Measurements from ENCODE around the gene CLEC20A.

Gene CLEC20A

DNA sequence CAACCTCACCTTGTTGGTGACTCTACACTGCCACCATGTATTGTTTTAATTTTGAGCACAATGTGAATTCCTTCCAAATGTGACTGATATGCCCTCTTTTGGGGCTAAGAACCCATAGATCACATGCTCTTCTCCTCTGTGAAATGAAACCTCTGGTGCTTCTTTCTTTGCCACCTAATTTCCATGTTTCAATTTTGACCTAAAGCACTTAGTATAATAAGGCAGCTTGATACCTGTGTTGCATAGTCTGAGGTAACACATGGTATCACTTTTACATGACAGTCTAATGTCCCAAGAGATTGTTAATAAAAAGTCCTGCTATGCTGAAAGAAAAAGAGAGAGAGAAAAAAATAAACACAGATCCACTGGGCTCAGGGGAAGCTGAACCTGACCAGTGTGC lies 24.2 kb downstream of the CLEC20A start:
- no peak for DNase-seq (ENCODE audit: low read depth, low spot score)

DNA sequence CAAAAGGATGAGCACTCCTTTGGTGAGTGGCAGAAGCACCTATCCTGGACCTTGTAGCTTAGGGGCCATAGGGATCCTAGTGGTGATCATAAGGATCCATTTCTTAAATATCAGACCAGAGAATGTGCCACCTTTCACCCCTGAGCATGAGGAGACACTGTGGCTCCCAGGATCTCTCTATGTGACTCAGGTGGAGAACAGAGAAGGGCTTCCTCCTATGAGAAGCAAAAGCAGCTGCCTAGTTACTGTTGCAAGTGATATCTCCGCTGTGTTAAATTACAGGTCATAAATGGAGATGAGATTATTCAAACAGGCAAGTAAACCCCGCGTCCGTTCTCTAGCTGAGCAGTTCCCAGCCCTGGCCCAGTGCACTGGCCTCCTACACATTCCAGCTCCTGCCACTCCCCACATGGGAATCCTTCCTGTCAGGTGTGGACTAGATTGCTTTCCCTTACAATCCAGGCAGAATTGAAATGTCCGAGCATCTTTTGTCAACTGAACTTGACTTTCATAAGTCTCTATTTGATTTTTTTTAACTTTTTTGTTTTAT lies 26.3 kb downstream of the CLEC20A start:
- DNase-seq (ENCODE audit: low read depth, low spot score), result no peak

DNA sequence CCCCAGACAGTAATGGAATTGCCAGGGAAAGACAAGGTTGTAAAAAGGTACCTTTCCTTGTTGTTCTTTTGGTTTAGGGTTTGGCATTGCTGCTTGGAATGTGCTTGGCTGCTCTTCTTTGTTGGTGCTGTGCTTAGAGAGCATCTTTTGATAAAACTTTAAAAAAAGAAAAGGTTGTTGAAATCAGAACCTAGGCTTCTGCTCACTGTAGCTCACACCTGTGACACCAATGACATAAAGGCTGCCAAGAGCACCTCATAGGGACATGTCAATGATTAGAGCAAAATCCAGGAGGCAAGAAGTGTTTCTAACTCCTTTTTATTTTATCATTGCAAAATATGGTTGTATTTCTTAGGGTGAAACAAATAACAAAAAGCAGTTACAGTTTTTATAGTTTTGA lies 28.9 kb downstream of the CLEC20A start:
- no peak for DNase-seq (ENCODE audit: low read depth, low spot score)

DNA sequence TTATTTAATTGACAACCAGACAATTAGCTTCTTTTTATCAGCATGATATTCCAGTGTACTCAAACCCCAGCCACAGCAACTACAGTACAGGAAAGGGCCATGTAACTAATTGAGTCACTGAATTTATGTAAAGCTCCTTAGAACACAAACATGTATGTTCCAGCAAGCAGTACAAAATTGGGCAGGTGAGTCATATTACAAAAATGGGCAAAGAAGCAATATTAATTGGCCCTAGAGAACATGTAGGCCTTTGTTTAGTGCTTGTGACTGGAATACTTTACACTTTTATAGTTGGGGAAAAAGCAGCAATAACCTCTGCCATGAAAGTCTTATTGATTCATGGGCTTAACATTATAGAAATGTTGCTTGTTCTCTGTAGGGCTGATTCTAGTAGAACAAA lies 31.8 kb downstream of the CLEC20A start:
- no peak for DNase-seq (ENCODE audit: low read depth, low spot score)

DNA sequence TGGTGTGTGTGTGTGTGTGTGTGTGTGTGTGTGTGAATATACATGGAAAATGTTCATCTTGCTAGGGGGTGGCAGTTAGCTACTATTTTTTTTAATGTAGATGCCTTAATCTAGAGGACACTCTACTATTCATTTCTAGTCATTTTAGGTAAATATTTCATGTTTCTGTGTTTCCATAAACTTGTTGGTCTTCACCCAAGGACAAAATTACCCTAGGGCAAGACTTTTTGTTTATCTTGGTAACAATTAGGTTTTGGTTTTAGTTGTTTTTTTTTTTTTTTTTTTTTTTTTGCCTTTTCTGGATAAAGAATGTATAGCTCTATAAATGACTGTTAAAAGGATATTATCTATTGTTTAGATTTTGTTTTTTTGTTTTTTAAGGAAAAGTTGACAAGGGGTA lies 32.2 kb downstream of the CLEC20A start:
- DNase-seq (ENCODE audit: low read depth, low spot score), result no peak

DNA sequence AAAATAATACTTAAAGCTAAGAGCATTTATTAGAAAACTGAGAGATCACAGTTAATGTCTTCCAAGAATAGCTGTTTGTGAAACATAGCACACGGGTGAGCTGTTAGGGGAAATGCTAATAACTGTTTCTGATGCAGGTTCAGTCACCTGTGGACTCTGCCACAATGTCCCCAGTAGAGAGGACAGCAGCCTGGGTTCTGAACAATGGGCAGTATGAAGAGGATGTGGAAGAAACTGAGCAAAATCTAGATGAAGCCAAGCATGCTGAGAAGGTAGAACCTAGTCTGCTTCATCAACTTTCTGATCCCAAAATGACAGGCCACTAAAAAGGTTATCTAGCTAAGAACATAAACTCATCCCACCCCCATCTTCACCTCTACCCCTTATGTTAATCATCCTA lies 32.6 kb downstream of the CLEC20A start:
- DNase-seq (ENCODE audit: low read depth, low spot score), result no peak

DNA sequence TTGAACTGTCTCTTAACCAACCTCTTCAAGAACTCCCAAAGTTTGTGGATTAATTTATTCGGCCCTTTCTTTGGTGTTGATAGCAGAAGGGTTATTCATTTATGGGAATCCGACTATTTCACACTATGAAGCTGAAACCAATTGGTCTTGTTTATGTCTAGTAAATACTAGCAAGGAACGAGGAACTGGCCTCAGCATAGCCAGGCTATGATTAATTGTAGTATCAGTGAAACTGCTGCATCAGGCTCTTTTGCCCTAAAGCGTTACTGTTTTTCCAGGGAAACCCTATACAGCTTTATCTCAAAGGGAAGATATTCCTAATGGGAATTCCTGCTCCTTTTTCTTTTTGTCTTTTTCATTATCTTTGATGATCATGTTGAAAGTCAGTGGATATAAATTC lies 35.1 kb downstream of the CLEC20A start:
- no peak for DNase-seq (ENCODE audit: low read depth, low spot score)

DNA sequence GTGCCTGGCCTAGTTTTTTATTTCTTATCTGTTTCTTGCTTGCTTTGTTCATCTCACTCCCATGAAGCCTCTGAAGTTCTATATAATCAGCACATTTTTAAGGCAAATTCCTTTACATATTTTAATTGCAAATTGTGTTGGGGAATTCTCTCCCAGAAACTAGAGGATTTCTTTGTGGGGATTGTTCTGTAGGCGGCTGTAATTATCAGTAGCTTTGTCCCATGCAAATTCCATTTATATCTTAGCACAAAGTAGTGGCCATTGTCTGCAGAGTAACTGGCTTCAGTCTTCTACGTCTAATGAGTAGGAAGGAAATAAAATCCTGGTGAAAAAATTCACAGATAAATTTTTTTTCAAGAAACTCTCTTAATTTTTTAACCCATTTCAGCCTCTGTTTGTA lies 35.7 kb downstream of the CLEC20A start:
- DNase-seq (ENCODE audit: low read depth, low spot score), result no peak

DNA sequence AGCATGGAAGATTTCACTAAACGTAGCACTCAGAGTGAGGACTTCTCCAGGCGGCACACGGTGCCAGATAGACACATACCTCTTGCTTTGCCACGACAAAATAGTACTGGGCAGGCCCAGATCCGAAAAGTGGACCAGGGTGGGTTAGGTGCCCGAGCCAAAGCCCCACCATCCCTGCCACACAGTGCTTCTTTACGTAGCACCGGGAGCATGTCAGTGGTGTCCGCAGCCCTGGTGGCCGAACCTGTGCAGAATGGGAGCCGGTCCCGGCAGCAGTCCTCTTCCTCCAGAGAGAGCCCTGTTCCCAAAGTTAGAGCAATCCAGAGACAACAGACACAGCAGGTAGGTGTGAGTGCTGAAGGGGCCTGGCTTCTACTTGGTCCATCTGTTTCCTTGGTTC lies 38.6 kb downstream of the CLEC20A start:
- no peak for DNase-seq (ENCODE audit: low read depth, low spot score)

DNA sequence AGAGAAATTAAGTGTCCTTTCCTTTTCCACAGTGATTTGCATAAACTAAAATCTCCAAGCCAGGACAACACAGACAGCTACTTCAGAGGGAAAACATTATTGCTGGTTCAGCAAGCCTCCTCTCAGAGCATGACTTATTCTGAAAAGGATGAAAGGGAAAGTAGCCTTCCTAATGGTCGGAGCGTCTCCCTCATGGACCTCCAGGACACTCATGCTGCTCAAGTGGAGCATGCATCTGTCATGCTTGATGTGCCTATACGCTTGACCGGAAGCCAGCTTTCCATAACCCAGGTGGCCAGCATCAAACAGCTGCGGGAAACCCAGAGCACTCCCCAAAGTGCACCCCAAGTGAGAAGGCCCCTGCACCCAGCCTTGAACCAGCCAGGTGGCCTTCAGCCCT lies 39.1 kb downstream of the CLEC20A start:
- DNase-seq (ENCODE audit: low read depth, low spot score), result no peak

DNA sequence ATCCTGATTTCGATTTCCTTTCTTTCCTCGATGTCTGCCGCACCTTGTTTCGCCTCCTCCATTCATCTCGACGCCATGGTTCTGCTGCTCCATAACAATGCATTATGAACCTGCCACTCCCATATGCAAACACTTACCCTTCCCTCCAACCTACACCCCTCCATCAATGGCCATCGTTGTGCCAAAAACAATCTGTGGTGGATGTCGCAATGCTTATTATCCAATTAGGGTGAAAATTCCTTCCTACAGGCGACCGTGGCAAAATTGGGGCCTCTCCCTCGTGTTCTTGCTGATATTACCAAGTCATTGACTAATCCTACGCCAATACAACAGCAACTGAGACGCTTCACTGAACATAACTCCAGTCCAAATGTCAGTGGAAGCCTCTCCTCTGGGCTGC lies 40.3 kb downstream of the CLEC20A start:
- no peak for DNase-seq (ENCODE audit: low read depth, low spot score)

DNA sequence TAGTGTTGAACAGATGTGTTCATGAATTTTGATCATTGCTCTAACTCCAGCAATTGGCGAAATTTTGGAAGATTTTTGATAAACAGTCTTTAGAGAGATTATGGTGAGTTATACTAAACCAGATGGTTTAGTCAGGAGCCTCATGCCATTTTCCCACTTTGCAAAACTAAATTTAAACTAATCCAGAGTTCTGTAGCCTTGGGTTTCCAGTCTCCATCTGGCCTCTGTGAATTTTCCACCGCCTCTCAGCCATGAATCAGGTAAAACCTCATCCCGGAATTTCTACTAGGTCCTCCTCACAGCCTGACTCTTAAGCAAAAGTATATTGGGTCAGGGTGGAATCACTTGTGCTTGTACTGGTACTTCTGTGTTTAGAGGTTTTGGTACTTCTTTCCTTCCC lies 44.8 kb downstream of the CLEC20A start:
- no peak for DNase-seq (ENCODE audit: low read depth, low spot score)

DNA sequence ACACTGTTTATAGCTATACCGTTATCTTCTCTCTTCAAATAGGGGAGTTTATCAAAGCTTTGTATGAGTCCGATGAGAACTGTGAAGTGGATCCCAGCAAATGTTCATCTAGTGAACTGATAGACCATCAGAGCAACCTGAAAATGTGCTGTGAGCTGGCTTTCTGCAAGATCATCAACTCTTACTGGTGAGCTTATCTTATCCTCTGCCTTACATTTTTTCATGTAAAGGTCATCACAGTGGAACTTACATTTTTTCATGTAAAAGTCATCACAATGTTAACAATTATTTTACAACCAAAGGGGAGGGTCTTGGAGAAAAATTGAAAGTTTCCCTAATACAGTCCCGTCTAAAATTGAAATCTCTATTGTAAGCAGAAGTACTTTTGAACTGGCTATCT lies 45.2 kb downstream of the CLEC20A start:
- DNase-seq (ENCODE audit: low read depth, low spot score), result no peak

DNA sequence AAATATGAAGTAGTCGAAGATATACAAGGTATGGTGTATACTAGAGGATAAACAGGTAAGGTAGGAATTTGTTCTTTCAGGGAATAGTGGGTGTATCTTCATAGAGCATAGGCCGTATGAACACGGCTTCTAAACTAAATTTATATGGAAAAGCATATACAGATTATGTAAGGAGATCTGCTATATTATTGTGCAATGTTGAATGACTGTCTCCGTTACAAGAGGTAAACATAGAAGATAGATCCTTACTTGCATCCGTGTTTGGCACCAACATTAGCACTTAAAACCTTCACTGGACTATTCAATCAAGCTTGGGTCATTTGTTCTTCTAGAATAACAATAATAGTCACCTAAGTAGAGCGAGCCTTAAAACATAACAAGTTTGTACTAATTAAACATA lies 45.9 kb downstream of the CLEC20A start:
- no peak for DNase-seq (ENCODE audit: low read depth, low spot score)

DNA sequence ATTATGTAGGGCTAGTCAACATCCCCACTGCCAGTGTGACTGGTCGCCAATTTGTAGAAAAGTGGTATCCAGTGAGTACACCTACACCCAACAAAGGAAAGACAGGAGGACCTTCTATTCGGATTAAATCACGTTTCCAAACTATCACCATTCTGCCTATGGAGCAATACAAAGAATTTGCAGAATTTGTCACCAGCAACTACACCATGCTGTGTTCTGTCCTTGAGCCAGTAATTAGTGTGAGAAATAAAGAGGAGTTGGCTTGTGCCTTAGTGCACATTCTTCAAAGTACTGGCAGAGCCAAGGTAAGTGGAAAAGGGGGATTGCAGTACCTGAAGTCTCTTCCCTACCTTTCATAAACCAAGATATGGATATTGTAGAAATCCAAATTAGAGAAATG lies 53.8 kb downstream of the CLEC20A start:
- no peak for DNase-seq (ENCODE audit: low read depth, low spot score)

DNA sequence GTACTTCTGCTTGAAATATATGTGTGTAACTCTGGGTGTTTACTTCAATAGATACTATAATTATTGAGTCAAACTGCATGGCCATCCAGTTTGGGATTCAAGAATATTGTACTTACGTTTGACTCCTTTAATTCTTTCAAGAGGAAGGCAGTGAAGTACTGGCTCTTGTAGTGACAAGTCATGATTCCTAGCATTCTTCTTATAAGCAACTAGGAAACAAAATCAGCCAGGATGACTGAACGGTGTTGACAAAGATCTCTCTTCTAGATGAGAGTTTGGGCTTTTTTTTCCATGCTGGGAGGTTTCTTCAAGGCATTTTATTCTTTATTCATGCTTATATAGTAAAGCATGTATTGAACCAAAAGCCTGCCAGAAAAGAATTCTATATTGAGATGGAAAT lies 58.3 kb downstream of the CLEC20A start:
- no peak for DNase-seq (ENCODE audit: low read depth, low spot score)

DNA sequence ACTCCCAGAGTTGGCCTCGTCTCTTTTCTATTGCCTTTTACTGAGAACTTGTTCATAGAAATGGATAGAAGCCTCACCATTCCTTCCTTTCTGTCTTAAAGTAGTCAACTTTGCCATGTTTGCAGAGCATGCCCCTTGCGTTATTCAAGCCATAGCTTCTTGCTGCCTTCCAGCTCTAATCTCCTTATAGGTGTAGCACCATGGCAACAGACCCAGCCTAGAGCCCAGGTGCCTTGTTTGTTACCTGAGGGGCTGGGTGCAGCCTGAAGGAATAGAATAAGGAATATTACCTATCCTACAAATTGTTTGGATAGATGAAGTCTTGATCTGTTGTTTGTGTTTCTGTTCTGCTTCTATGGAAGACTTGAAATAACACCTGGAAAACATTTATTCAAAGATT lies 59.9 kb downstream of the CLEC20A start:
- DNase-seq (ENCODE audit: low read depth, low spot score), result no peak

DNA sequence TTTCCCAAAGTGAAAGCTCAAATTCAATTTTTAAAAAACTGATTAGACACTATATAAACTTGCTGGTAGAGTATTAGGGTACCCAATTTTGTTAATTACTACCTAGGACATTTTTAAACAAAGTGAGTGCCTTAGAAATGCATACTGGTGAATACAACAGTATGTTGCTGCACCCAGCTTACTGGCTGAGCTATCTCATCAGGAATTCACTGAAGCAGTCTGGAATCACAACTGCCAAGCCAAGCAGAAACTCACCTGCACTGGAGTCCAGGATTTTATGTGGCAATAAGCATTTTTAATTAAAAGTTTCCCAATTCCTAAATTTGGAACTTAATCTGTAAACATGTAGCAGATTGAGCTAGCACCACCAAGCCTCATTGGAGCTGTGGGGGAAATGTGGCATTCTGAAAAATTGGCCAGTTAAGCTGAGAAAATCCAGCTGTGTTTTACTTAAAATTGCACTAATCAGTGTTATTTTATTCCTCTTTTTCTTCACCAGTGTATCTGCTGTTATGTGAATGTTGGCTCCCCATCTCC lies 61.8 kb downstream of the CLEC20A start:
- DNase-seq (ENCODE audit: low read depth, low spot score), result no peak

DNA sequence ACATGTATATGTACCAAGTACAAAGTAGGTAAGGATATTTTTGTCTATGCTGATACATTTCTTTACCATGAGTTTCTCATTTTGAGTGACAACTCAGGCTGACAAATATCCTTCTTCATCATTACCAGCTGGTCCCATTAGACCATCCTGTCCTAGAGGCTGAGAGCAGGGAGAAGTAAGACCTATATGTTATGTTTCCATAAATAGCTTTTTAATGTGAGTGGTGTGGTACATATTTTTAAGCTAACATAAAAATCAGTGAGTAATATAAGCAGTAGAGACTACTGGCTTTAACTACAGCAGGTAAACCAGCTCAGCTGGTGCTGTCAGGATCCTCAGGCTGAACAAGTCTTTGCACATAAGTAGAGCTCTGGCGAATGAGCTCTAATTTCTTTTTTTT lies 62.4 kb downstream of the CLEC20A start:
- DNase-seq (ENCODE audit: low read depth, low spot score), result no peak
